ENCODE data around the gene TUSC2. TPM values are rescaled to one million over a fixed set of nuclear protein-coding genes. Genes with fewer than 3 reads are reported as not detected.

TUSC2 gene
- total and polyA plus RNA-seq, 2 of the 13 experiments (the other 11 are each of a cell fraction or from before 2014, with no cell fraction given): 36.7 to 39.1 TPM

GRCh38 chr3:50295553-50296431, 32.2 kb downstream of the TUSC2 start:
- TF ChIP-seq ZNF674 (CRISPR knock-in tag; IDR thresholded peaks at IDR 0.05; ENCODE audit: low read depth): no peak
- no peak for TF ChIP-seq MXD1 (CRISPR knock-in tag; IDR thresholded peaks at IDR 0.05)
- 0 out of 2 replicates have a peak, but pooled peaks have one; percentile 16 for TF ChIP-seq POLR2G (IDR thresholded peaks at IDR 0.05; ENCODE audit: low read depth, low read length)
- Histone ChIP-seq H3K36me3 (replicated peaks in 1 of 2; ENCODE audit: control insufficient read depth in 1 of 2, insufficient read depth in 2 of 2, low read length in 2 of 2) (peaks cover 1 to 3% of the 10 kb centered on the region in 2 experiments; a peak in 3 of 5 replicates), H3K79me2 (ENCODE audit: insufficient read depth, low read length) (peaks cover 22% of the 10 kb centered on the region), H3K27ac (ENCODE audit: extremely low read length, insufficient read depth, low read length) (no peak overlapping the region), H4K20me1 (ENCODE audit: insufficient read depth, low read length) (no peaks in the 10 kb centered on the region), H3K4me3 (replicated peaks in 1 of 3; ENCODE audit: insufficient read depth in 1 of 3, low read depth in 2 of 3, low read length in 3 of 3) (no peak overlapping the region), H3K27me3 (ENCODE audit: control insufficient read depth in 1 of 2, insufficient read depth in 2 of 2, low read length in 2 of 2) (no peaks in the 10 kb centered on the region; a peak in 1 of 5 replicates), H3K4me1 (ENCODE audit: insufficient read depth, low read length) (peaks cover 50% of the 10 kb centered on the region), H2AFZ (ENCODE audit: low read length) (no peak overlapping the region), H3K4me2 (ENCODE audit: low read depth, low read length) (no peak overlapping the region), H3K9me3 (ENCODE audit: low read length) (no peaks in the 10 kb centered on the region), H3K9ac (ENCODE audit: insufficient read depth, low read depth, low read length) (no peak overlapping the region)
- CTCF ChIA-PET (ENCODE audit: low intra/inter-chr PET ratio, low total read pairs): no interaction called here
- 100% methylated on average over 4 of the region's 8 CpGs for WGBS (ENCODE audit: low lambda C conversion rate)
- intact Hi-C loops (cut with micrococcal nuclease; ENCODE audit: unreplicated experiment) (no loop called here), in situ Hi-C loops (cut with HindIII; ENCODE audit: extremely low pct_ligation_motif_present, low pct_unique_long_range_greater_than_20kb) (no loop called here)
- FAIRE-seq (no peak), ATAC-seq (no peak), DNase-seq (ENCODE audit: low spot score) (no peak)
- POLR2A ChIA-PET: interaction anchor here (0.5 kb wide), 1 partner anchor 17 kb away, joined by 3 read pairs; no protein-coding TSS in a partner anchor
- no TSS peak for BruUV-seq (replicated peaks)

- H4K20me1 ChIP-seq (ENCODE audit: insufficient read depth, low read length): no peaks in the 10 kb centered on the region
- DNase-seq (ENCODE audit: low spot score) (no peak), FAIRE-seq (no peak), ATAC-seq (no peak)
- intact Hi-C loops (cut with micrococcal nuclease; ENCODE audit: unreplicated experiment) (no loop called here), in situ Hi-C loops (cut with HindIII; ENCODE audit: extremely low pct_ligation_motif_present, low pct_unique_long_range_greater_than_20kb) (no loop called here)
- ChIA-PET CTCF (ENCODE audit: low intra/inter-chr PET ratio, low total read pairs) (no interaction called here), POLR2A (interaction anchor here (1.2 to 3.4 kb wide), 2 partner anchors 31 to 34 kb away, joined by 4 to 25 read pairs; no protein-coding TSS in a partner anchor)
- H3K27ac ChIP-seq (ENCODE audit: extremely low read length, insufficient read depth, low read length): no peak overlapping the region
- H3K27me3 ChIP-seq (ENCODE audit: control insufficient read depth in 1 of 2, insufficient read depth in 2 of 2, low read length in 2 of 2): no peaks in the 10 kb centered on the region; a peak in 1 of 5 replicates
- H3K36me3 ChIP-seq (replicated peaks in 1 of 2; ENCODE audit: control insufficient read depth in 1 of 2, insufficient read depth in 2 of 2, low read length in 2 of 2): peaks cover 7 to 10% of the 10 kb centered on the region in 2 experiments; a peak in 3 of 5 replicates
- H3K9ac ChIP-seq (ENCODE audit: insufficient read depth, low read depth, low read length): no peak overlapping the region
- no peak overlapping the region for H3K4me2 ChIP-seq (ENCODE audit: low read depth, low read length)
- H3K4me1 ChIP-seq (ENCODE audit: insufficient read depth, low read length): peaks cover 46% of the 10 kb centered on the region
- no TSS peak for BruUV-seq (replicated peaks)
- no peak overlapping the region for H2AFZ ChIP-seq (ENCODE audit: low read length)
- WGBS (ENCODE audit: low lambda C conversion rate): 92% methylated on average over 8 of the region's 22 CpGs
- H3K79me2 ChIP-seq (ENCODE audit: insufficient read depth, low read length): peaks cover 20% of the 10 kb centered on the region
- H3K9me3 ChIP-seq (ENCODE audit: low read length): no peaks in the 10 kb centered on the region
- TF ChIP-seq KMT2B (CRISPR knock-in tag; IDR thresholded peaks at IDR 0.05) (no peak), ZC3H13 (CRISPR knock-in tag; IDR thresholded peaks at IDR 0.05) (peak; percentile 62; the same call in 1 of the 2 replicates)
- H3K4me3 ChIP-seq (replicated peaks in 1 of 3; ENCODE audit: insufficient read depth in 1 of 3, low read depth in 2 of 3, low read length in 3 of 3): no peak overlapping the region
Observed at GRCh38 chr3:50294492-50295403, 33.3 kb downstream of the TUSC2 start.

All from HepG2 (cell line).